ENCODE measurements around the gene CLEC4A.
A peak's percentile ranks its signal among the peaks of the same experiment; 100 is the strongest.
"Not testable (repeated sequence)": the region's sequence is repeated elsewhere in the genome, so short reads cannot be mapped to it uniquely, and the experiment has no call there.

CLEC4A gene

DNA sequence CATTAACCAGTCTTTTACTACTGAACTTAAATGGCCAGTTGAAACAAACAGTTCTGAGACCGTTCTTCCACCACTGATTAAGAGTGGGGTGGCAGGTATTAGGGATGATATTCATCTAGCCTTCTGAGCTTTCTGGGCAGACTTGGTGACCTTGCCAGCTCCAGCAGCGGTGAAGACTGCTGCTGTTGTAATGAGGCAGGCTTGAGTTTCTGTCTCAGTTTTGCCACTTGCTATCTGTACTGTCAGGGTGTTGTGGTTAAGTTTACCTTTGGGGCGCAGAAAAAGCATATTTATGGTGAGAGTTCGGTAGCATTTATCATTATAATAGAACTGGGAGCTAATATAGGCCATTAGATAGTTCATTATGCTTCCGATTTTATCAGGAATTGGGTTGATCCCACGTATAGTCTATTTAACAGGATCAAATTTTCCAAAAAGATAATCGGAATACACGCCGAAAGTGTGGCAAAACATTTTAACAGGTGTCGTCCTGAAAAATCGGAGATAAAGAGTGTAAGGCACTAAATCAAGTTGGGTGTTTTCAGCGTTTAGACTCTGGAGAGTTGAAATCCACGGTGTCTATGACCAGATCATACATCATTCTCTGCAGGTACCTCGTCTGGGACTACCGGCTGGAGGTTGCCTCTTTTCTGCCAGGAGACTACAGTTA lies 42.0 kb upstream of the CLEC4A start:
- Histone ChIP-seq H3K79me2 (ENCODE audit: low read length) (peaks cover 47% of the 10 kb centered on the region), H3K36me3 (replicated peaks; ENCODE audit: low read depth, low read length) (peaks cover 5% of the 10 kb centered on the region)

DNA sequence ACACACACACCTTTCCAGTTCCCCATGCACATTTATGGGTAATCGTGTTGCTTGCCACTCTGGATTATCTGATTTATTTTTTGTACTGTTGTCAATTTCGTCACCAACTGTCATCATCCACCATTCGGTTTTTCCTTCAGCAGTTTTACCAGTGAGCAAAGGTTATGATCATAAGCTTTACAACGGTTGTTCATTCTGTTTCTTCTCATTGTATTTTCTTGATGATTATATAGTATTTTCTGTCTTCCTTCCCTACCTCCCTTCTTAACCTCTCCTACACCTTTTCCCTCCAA lies 40.7 kb upstream of the CLEC4A start:
- Histone ChIP-seq H3K4me2 (ENCODE audit: low read length) (peak overlapping the region; percentile 82), H3K4me3 (ENCODE audit: low read length) (peak overlapping the region; percentile 87), H3K9ac (ENCODE audit: low read length) (peak overlapping the region; percentile 90), H2AFZ (ENCODE audit: low read depth, low read length) (no peak overlapping the region), H3K9me3 (ENCODE audit: insufficient read depth, low read length) (no peaks in the 10 kb centered on the region), H3K36me3 (replicated peaks; ENCODE audit: low read depth, low read length) (peaks cover 5% of the 10 kb centered on the region), H3K79me2 (ENCODE audit: low read length) (peaks cover 57% of the 10 kb centered on the region), H3K27ac (ENCODE audit: low read length) (peak overlapping the region; percentile 88), H3K4me1 (ENCODE audit: low read length) (peaks cover 29% of the 10 kb centered on the region), H4K20me1 (ENCODE audit: insufficient read depth, low read length) (0 out of 2 replicates have a peak, but pooled peaks cover 3% of the 10 kb centered on the region), H3K27me3 (ENCODE audit: low read depth, low read length) (no peaks in the 10 kb centered on the region)
- TF ChIP-seq, protein P1, sequence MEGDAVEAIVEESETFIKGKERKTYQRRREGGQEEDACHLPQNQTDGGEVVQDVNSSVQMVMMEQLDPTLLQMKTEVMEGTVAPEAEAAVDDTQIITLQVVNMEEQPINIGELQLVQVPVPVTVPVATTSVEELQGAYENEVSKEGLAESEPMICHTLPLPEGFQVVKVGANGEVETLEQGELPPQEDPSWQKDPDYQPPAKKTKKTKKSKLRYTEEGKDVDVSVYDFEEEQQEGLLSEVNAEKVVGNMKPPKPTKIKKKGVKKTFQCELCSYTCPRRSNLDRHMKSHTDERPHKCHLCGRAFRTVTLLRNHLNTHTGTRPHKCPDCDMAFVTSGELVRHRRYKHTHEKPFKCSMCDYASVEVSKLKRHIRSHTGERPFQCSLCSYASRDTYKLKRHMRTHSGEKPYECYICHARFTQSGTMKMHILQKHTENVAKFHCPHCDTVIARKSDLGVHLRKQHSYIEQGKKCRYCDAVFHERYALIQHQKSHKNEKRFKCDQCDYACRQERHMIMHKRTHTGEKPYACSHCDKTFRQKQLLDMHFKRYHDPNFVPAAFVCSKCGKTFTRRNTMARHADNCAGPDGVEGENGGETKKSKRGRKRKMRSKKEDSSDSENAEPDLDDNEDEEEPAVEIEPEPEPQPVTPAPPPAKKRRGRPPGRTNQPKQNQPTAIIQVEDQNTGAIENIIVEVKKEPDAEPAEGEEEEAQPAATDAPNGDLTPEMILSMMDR (IDR thresholded peaks at IDR 0.05; ENCODE audit: low read depth, low read length), result no peak
- TF ChIP-seq EZH2phosphoT487 (IDR thresholded peaks at IDR 0.05; ENCODE audit: low read depth), result no peak

More for the DNA sequence above, 42.0 kb upstream of the CLEC4A start:
- H2AFZ ChIP-seq (ENCODE audit: low read depth, low read length), result peak overlapping the region; percentile 84
- 0 out of 2 replicates have a peak, but pooled peaks cover 3% of the 10 kb centered on the region for H4K20me1 ChIP-seq (ENCODE audit: insufficient read depth, low read length)
- H3K4me2 ChIP-seq (ENCODE audit: low read length), result peak overlapping the region; percentile 82
- no peaks in the 10 kb centered on the region for H3K27me3 ChIP-seq (ENCODE audit: low read depth, low read length)
- H3K27ac ChIP-seq (ENCODE audit: low read length), result peak overlapping the region; percentile 88
- peak overlapping the region; percentile 87 for H3K4me3 ChIP-seq (ENCODE audit: low read length)
- no peaks in the 10 kb centered on the region for H3K9me3 ChIP-seq (ENCODE audit: insufficient read depth, low read length)
- H3K4me1 ChIP-seq (ENCODE audit: low read length), result peaks cover 36% of the 10 kb centered on the region
- peak overlapping the region; percentile 90 for H3K9ac ChIP-seq (ENCODE audit: low read length)
- no peak for TF ChIP-seq EZH2phosphoT487 (IDR thresholded peaks at IDR 0.05; ENCODE audit: low read depth)
- TF ChIP-seq, protein P1 (IDR thresholded peaks at IDR 0.05; ENCODE audit: low read depth, low read length), result no peak

DNA sequence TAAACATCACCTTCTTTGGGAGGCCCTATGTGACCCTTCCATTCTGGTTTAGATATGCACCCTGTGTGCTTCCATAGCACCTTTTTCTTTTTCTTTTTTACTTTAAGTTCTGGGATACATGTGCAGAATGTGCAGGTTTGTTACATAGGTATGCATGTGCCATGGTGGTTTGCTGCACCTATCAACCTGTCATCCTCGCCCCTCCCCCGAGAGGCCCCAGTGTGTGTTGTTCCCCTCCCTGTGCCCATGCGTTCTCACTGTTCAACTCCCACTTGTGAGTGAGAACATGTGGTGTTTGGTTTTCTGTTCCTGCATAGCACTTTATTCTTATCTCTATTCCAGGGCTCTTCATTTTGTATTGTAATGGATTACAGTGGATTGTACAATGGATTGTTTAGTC lies 39.1 kb upstream of the CLEC4A start:
- Histone ChIP-seq H3K4me1 (ENCODE audit: low read length) (peaks cover 36% of the 10 kb centered on the region), H3K79me2 (ENCODE audit: low read length) (peaks cover 73% of the 10 kb centered on the region)
- H3K9ac ChIP-seq (ENCODE audit: low read length); H4K20me1 ChIP-seq (ENCODE audit: insufficient read depth, low read length); H3K4me3 ChIP-seq (ENCODE audit: low read length); H2AFZ ChIP-seq (ENCODE audit: low read depth, low read length); H3K36me3 ChIP-seq (replicated peaks; ENCODE audit: low read depth, low read length); H3K27ac ChIP-seq (ENCODE audit: low read length); H3K9me3 ChIP-seq (ENCODE audit: insufficient read depth, low read length); H3K27me3 ChIP-seq (ENCODE audit: low read depth, low read length); H3K4me2 ChIP-seq (ENCODE audit: low read length): not testable (repeated sequence)

DNA sequence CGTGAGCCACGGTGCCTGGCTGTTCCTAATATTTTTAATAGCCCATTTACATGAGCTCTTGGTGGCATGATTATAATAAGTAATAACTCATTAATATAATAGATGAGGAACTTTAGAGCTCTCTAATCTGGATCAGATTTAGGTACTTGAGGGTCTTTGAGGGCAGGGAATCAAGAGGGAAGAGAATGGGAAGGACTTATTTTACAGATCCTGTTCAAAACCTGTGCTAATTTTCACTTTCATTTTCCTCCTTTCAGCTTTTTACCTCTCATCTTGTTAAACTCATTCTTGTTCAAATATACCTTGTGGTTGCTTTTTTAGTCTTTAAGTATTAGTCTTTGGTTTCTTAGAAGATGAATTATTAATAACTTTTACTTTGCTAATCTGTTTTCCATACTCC lies 35.8 kb upstream of the CLEC4A start:
- no peaks in the 10 kb centered on the region for H3K9me3 ChIP-seq (ENCODE audit: insufficient read depth, low read length)
- H3K27me3 ChIP-seq (ENCODE audit: low read depth, low read length), result no peaks in the 10 kb centered on the region
- peak overlapping the region; percentile 18; the same call in 1 of the 2 replicates for H3K4me3 ChIP-seq (ENCODE audit: low read length)
- 0 out of 2 replicates have a peak overlapping the region, but pooled peaks have one; percentile 19 for H3K9ac ChIP-seq (ENCODE audit: low read length)
- H3K36me3 ChIP-seq (replicated peaks; ENCODE audit: low read depth, low read length), result peaks cover 32% of the 10 kb centered on the region
- peaks cover 36% of the 10 kb centered on the region for H3K4me1 ChIP-seq (ENCODE audit: low read length)
- H3K4me2 ChIP-seq (ENCODE audit: low read length), result peak overlapping the region; percentile 63
- TF ChIP-seq, protein P1 (IDR thresholded peaks at IDR 0.05; ENCODE audit: low read depth, low read length), result no peak
- no peak for TF ChIP-seq EZH2phosphoT487 (IDR thresholded peaks at IDR 0.05; ENCODE audit: low read depth)
- H2AFZ ChIP-seq (ENCODE audit: low read depth, low read length), result no peak overlapping the region
- peaks cover 67% of the 10 kb centered on the region for H3K79me2 ChIP-seq (ENCODE audit: low read length)
- H4K20me1 ChIP-seq (ENCODE audit: insufficient read depth, low read length), result 0 out of 2 replicates have a peak, but pooled peaks cover 3% of the 10 kb centered on the region
- peak overlapping the region; percentile 49; the same call in 1 of the 2 replicates for H3K27ac ChIP-seq (ENCODE audit: low read length)

Data from OCI-LY3 (cell line).